GM21360 (cell line): Measurements from ENCODE around the gene C2orf81.
"Not testable (repeated sequence)": the region's sequence is repeated elsewhere in the genome, so short reads cannot be mapped to it uniquely, and the experiment has no call there.

ENCODE experiments used
- ATAC-seq: cut with Tn5 transposase; IDR thresholded peaks from one replicate; pipeline ENCODE4 v1.9.1; 2021; ENCODE audit warnings: mild to moderate bottlenecking, moderate library complexity; ENCODE audit not compliant: unreplicated experiment

Gene C2orf81

GRCh38 chr2:74424139-74424992, 2.9 kb upstream of the C2orf81 start:
- no peak for ATAC-seq

- ATAC-seq = no peak
Observed at GRCh38 chr2:74423231-74424095, 2.0 kb upstream of the C2orf81 start.

GRCh38 chr2:74420443-74421103, 846 bp downstream of the C2orf81 start:
- ATAC-seq = not testable (repeated sequence)

- ATAC-seq = no peak
Observed at GRCh38 chr2:74420006-74420405, 1.4 kb downstream of the C2orf81 start.

- no peak for ATAC-seq
Observed at GRCh38 chr2:74419345-74419744, 2.1 kb downstream of the C2orf81 start.

- no peak for ATAC-seq
Observed at GRCh38 chr2:74418312-74418711, 3.1 kb downstream of the C2orf81 start.

GRCh38 chr2:74417763-74418162, 3.7 kb downstream of the C2orf81 start:
- no peak for ATAC-seq

GRCh38 chr2:74417197-74417596, 4.2 kb downstream of the C2orf81 start:
- ATAC-seq = no peak

GRCh38 chr2:74416778-74417177, 4.6 kb downstream of the C2orf81 start:
- ATAC-seq = no peak

GRCh38 chr2:74415762-74416395, 5.5 kb downstream of the C2orf81 start:
- no peak for ATAC-seq

- no peak for ATAC-seq
Observed at GRCh38 chr2:74414881-74415761, 6.3 kb downstream of the C2orf81 start.

- ATAC-seq = no peak
Observed at GRCh38 chr2:74414441-74414840, 7.0 kb downstream of the C2orf81 start.

- no peak for ATAC-seq
Observed at GRCh38 chr2:74413001-74413698, 8.3 kb downstream of the C2orf81 start.

GRCh38 chr2:74407682-74408081, 13.7 kb downstream of the C2orf81 start:
- no peak for ATAC-seq

- ATAC-seq = peak; percentile 74
Observed at GRCh38 chr2:74406035-74406434, 15.4 kb downstream of the C2orf81 start.

- ATAC-seq = no peak
Observed at GRCh38 chr2:74401891-74402290, 19.5 kb downstream of the C2orf81 start.

GRCh38 chr2:74399785-74400184, 21.6 kb downstream of the C2orf81 start:
- ATAC-seq = no peak

GRCh38 chr2:74396149-74396548, 25.3 kb downstream of the C2orf81 start:
- ATAC-seq = no peak

GRCh38 chr2:74393525-74393924, 27.9 kb downstream of the C2orf81 start:
- ATAC-seq = no peak

- ATAC-seq = no peak
Observed at GRCh38 chr2:74392449-74392743, 29.0 kb downstream of the C2orf81 start.
